SH-SY5Y (cell line): ENCODE measurements around the gene COQ4.

Experiments
- GATA2 ChIP-seq: IDR thresholded peaks from 2 replicates; pipeline ENCODE4 v1.6.1; 2011; ENCODE audit warnings: mild to moderate bottlenecking, low read depth, low read length
- GATA3 ChIP-seq: IDR thresholded peaks from 2 replicates; pipeline ENCODE4 v1.6.1; 2011; ENCODE audit warnings: low read depth, mild to moderate bottlenecking, low read length, moderate library complexity

The COQ4 gene

GRCh38 chr9:128294142-128294541 is 28.5 kb upstream of the COQ4 start:
- TF ChIP-seq GATA2 (no peak), GATA3 (no peak)

DNA sequence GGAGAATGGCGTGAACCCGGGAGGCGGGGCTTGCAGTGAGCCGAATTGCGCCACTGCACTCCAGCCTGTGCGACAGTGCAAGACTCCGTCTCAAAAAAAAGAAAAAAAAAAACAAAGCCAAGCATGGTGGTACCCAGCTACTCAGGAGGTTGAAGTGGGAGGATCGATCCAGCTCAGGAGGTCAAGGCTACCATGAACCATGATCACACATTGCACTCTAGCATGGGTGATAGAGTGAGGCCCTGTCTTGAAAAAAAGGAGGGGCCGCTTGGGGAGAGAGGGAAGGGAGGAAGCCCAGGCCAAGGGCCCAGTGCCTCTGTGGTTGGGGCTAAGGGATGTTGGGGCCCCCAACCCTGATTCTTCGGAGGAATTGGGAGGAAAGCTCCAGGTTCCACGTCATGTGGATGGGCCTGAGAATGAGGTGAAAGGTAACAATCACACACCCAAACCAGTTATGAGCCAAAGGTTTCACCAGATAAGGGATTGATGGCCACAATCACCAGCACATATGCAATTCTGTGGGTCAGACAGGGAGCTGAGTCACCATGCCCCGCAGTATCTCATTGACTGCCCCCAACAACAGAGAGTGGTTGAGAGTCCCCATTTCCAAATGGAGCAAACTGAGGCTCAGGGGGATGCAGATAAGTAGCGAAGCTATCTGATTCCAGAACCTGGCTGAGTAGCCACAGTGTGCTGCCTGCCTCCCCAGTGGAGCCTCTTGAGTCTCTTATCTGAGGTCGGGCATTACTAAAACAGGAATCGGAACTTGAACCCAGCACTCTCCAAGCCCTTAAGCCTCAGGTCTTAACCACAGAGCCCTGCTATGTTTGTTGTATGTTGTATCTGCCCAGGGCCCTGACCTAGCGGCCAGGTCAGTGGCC is 26.1 kb upstream of the COQ4 start:
- TF ChIP-seq GATA2 (no peak), GATA3 (no peak)

GRCh38 chr9:128297221-128297773 is 25.3 kb upstream of the COQ4 start:
- TF ChIP-seq GATA2 (no peak), GATA3 (no peak)

DNA sequence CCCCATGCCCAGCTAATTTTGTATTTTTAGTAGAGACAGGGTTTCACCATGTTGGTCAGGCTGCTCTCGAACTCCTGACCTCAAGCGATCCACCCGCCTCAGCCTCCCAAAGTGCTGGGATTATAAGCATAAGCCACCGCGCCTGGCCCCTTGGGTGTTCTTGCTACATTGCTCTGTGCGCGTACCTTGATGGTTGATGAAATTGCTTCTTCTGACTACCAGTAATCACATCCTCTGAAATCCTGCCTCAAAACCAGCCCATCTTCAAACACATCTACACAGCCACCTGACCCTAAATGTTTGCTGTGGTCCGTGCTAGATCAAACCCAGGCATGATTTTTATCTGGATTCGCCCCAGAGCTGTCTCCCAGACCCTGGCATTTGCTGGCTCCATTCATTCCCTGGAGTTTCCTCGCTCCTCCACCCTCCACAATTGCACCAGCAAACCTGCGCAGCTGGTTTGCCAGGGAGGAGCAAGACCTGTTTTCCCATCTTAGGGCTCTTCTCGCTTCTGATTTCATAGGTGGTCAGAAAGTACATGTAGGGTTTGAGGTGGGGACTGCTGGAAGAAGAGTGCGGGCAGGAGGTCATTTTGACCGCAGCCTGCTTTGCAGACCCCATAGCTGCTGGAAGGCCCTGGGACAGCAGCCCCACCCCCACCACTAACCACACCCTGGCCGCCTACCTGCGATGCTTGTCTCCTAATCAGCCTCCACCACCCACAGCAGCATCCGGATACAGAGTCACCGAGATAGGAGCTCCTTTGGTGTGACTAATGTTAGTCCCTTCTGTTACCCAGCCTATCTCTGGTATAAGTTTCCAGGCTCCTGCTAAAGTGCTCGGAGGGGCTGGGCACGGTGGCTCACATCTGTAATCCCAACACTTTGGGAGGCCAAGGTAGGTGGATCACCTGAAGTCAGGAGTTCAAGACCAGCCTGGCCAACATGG is 23.8 kb upstream of the COQ4 start:
- TF ChIP-seq GATA2 (peak; percentile 87), GATA3 (no peak)

DNA sequence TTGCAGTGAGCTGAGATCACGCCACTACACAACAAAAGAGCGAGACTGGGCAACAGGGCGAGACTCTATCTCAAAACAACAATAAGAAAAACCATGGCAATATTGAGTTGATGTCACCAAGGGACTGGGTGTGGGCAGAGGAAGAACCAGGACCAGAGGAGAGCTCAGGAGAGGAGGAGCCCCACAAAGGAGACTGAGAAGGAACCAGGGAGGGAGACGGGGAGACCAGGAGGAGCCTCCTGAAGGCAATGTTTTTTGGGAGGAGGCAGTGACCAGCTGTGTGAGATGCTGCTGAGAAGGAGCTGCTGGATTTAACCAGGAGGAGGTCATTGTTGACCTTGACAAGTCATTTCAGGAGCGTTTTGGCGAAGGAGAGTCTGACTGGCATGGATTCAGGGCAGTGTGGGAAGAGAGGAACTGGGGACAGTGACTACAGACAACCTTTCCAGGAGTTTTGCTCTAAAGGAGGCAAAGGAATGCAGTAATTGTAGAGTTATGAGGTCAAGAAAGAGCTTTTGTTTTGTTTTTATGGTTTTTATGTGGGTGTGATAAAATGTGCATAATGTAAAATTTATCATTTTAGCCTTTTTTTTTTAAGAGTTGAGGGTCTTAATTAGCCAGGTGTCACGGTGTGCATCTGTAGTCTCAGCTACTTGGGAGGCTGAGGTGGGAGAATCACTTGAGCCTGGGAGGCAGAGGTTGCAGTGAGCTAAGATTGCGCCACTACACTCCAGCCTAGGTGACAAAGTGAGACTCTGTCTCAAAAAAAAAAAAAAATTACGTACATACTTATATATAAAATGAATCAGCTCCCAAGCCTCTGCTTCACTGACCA is 18.3 kb upstream of the COQ4 start:
- no peak for TF ChIP-seq GATA2

GRCh38 chr9:128304971-128305288 is 17.7 kb upstream of the COQ4 start:
- TF ChIP-seq GATA2 (no peak), GATA3 (no peak)

GRCh38 chr9:128309551-128309950 is 13.1 kb upstream of the COQ4 start:
- TF ChIP-seq GATA3 (no peak), GATA2 (no peak)

DNA sequence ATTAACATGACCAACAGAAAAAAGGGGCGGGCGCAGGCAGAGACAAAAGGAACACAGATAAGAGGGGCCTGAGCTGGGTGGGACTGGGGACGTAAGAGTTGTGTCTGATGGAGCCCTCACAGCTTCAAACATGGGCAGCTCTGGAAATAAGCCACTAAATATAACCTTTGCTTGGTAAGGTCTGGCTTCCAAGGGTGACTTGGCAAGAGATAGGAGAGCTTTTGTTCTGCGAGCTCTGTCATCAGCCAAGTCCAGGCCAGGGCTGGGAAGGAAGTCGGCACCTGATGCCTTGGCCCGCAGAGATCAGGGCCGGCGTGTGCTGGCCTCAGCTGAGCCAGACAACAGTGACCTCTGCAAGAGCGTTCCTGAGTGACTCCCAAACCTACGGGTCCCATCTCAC is 12.2 kb upstream of the COQ4 start:
- no peak for TF ChIP-seq GATA2
- no peak for TF ChIP-seq GATA3

DNA sequence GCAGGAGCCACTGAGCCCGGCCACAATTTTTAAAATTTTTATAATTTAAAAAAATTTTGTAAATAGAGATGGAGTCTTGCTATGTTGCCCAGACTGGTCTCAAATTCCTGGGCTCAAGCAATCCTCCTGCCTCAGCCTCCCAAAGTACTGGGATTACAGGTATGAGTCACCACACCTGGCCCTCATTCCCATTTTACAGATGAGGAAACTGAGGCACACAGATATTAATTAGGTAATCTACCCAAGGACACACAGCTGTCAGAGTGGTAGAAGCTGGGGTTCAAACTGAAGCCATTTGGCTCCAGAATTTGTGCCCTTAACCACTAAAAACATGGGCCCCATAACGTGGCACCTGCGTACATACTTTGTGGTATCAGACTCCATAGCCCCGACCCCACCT is 7.9 kb upstream of the COQ4 start:
- TF ChIP-seq GATA3 (no peak), GATA2 (no peak)

GRCh38 chr9:128316421-128316820 is 6.2 kb upstream of the COQ4 start:
- no peak for TF ChIP-seq GATA2
- no peak for TF ChIP-seq GATA3

DNA sequence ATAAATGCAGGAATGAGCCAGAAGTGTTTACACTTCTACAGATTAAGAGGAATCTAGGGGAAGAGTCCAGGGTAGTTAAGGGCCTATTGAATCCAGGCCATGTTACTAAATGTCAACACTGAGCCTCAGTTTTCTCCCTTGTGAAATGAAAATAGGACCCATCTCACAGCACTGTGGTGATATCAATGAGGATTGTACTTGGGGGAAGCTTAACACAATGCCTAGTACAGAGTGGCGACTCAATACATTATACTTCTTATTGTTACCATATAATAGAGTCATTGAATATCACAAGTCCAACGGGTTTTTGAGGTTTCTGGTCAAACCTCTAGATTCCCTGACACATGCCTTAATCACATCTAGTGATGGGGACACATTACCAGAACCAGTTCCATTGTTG is 5.0 kb upstream of the COQ4 start:
- no peak for TF ChIP-seq GATA3
- no peak for TF ChIP-seq GATA2

- TF ChIP-seq GATA3 = no peak
- no peak for TF ChIP-seq GATA2
These were observed 1.3 kb upstream of the COQ4 start for GRCh38 chr9:128321343-128321742.

GRCh38 chr9:128321879-128322403 is 698 bp upstream of the COQ4 start:
- no peak for TF ChIP-seq GATA3
- TF ChIP-seq GATA2 = no peak
